ENCODE measurements around the gene ACMSD.

DNA sequence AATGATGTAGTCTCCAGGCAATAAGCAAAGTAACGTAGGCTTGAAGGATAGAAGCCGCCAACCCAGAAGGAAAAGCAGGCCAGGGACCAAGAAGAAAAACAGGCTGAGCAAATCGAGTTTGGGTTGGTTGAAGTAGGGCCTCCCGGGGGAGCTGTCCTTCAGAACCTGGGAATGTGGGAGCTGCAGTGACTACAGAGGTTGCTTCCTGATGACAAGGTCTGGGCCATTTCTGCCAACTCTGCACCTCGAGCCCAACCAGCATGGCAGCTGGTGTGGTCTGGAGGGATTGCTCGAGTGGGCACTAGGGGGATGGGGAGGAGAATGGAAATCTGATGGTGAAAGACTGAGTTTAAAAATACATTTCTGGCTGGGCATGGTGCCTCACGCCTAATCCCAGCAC lies 14.1 kb downstream of the ACMSD start:
- no peak for TF ChIP-seq RAD21 (conservative IDR thresholded peaks at IDR 0.05)
- TF ChIP-seq, protein P1, sequence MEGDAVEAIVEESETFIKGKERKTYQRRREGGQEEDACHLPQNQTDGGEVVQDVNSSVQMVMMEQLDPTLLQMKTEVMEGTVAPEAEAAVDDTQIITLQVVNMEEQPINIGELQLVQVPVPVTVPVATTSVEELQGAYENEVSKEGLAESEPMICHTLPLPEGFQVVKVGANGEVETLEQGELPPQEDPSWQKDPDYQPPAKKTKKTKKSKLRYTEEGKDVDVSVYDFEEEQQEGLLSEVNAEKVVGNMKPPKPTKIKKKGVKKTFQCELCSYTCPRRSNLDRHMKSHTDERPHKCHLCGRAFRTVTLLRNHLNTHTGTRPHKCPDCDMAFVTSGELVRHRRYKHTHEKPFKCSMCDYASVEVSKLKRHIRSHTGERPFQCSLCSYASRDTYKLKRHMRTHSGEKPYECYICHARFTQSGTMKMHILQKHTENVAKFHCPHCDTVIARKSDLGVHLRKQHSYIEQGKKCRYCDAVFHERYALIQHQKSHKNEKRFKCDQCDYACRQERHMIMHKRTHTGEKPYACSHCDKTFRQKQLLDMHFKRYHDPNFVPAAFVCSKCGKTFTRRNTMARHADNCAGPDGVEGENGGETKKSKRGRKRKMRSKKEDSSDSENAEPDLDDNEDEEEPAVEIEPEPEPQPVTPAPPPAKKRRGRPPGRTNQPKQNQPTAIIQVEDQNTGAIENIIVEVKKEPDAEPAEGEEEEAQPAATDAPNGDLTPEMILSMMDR (IDR thresholded peaks at IDR 0.05; ENCODE audit: poor library complexity, severe bottlenecking): no peak

All from neural cell (in vitro differentiated cells).